Suprapubic skin (tissue), 3 donors: ENCODE data around the gene SCAMP4.

Source experiments
- POLR2AphosphoS5 ChIP-seq, 3 donors: sonication (generic); formaldehyde crosslinking; IDR thresholded peaks; one replicate each; pipeline ENCODE4 v1.6.1; 2017; ENCODE audit warnings: antibody characterized with exemption in 3 of 3
- TF ChIP-seq, protein P1 (sequence below), 2 donors: fragments of 200-600 bp in 1 of 2; fragments of 450-650 bp in 1 of 2; sonication (generic) in 1 of 2; IDR thresholded peaks; one replicate each; pipeline ENCODE4 v1.5.1; 2016 to 2019; ENCODE audit warnings: antibody characterized with exemption in 2 of 2, mild to moderate bottlenecking in 1 of 2, moderate library complexity in 1 of 2

- no peak for TF ChIP-seq POLR2AphosphoS5 (IDR thresholded peaks at IDR 0.05)
- TF ChIP-seq, protein P1, sequence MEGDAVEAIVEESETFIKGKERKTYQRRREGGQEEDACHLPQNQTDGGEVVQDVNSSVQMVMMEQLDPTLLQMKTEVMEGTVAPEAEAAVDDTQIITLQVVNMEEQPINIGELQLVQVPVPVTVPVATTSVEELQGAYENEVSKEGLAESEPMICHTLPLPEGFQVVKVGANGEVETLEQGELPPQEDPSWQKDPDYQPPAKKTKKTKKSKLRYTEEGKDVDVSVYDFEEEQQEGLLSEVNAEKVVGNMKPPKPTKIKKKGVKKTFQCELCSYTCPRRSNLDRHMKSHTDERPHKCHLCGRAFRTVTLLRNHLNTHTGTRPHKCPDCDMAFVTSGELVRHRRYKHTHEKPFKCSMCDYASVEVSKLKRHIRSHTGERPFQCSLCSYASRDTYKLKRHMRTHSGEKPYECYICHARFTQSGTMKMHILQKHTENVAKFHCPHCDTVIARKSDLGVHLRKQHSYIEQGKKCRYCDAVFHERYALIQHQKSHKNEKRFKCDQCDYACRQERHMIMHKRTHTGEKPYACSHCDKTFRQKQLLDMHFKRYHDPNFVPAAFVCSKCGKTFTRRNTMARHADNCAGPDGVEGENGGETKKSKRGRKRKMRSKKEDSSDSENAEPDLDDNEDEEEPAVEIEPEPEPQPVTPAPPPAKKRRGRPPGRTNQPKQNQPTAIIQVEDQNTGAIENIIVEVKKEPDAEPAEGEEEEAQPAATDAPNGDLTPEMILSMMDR (IDR thresholded peaks at IDR 0.05): no peak
These were observed 45.8 kb upstream of the SCAMP4 start for GRCh38 chr19:1859331-1859781.
